Measurements from ENCODE around the gene ECT2.
"Not testable (repeated sequence)": the region's sequence is repeated elsewhere in the genome, so short reads cannot be mapped to it uniquely, and the experiment has no call there.

The ECT2 gene

GRCh38 chr3:172749230-172749965, 1.1 kb upstream of the ECT2 start:
- DNase-seq, result no peak

- DNase-seq, result no peak
These were observed 508 bp upstream of the ECT2 start for GRCh38 chr3:172750069-172750367.

GRCh38 chr3:172751175-172751704, 714 bp downstream of the ECT2 start:
- peak; percentile 55 for DNase-seq

GRCh38 chr3:172752651-172753050, 2.1 kb downstream of the ECT2 start:
- DNase-seq, result no peak

GRCh38 chr3:172753125-172753524, 2.6 kb downstream of the ECT2 start:
- no peak for DNase-seq

GRCh38 chr3:172760416-172760815, 9.9 kb downstream of the ECT2 start:
- DNase-seq, result not testable (repeated sequence)

GRCh38 chr3:172766241-172766640, 15.7 kb downstream of the ECT2 start:
- DNase-seq, result no peak

GRCh38 chr3:172766718-172767405, 16.3 kb downstream of the ECT2 start:
- no peak for DNase-seq

- no peak for DNase-seq
These were observed 19.9 kb downstream of the ECT2 start for GRCh38 chr3:172770382-172770781.

- no peak for DNase-seq
These were observed 21.1 kb downstream of the ECT2 start for GRCh38 chr3:172771672-172772071.

GRCh38 chr3:172776049-172776717, 25.7 kb downstream of the ECT2 start:
- no peak for DNase-seq

GRCh38 chr3:172777901-172778300, 27.4 kb downstream of the ECT2 start:
- no peak for DNase-seq

GRCh38 chr3:172782235-172782634, 31.7 kb downstream of the ECT2 start:
- DNase-seq, result no peak

- DNase-seq, result no peak
These were observed 35.5 kb downstream of the ECT2 start for GRCh38 chr3:172786036-172786435.

GRCh38 chr3:172787019-172787418, 36.5 kb downstream of the ECT2 start:
- no peak for DNase-seq

- no peak for DNase-seq
These were observed 37.2 kb downstream of the ECT2 start for GRCh38 chr3:172787746-172788145.

GRCh38 chr3:172799246-172799645, 48.7 kb downstream of the ECT2 start:
- DNase-seq, result no peak

- DNase-seq, result no peak
These were observed 49.6 kb downstream of the ECT2 start for GRCh38 chr3:172800156-172800555.

GRCh38 chr3:172803489-172803888, 53.0 kb downstream of the ECT2 start:
- DNase-seq, result no peak

GRCh38 chr3:172804323-172804722, 53.8 kb downstream of the ECT2 start:
- no peak for DNase-seq

- no peak for DNase-seq
These were observed 58.5 kb downstream of the ECT2 start for GRCh38 chr3:172808969-172809546.

GRCh38 chr3:172811099-172811498, 60.6 kb downstream of the ECT2 start:
- DNase-seq, result no peak

- no peak for DNase-seq
These were observed 62.9 kb downstream of the ECT2 start for GRCh38 chr3:172813462-172813861.

GRCh38 chr3:172814738-172815137, 64.2 kb downstream of the ECT2 start:
- no peak for DNase-seq
